Right renal pelvis (tissue), 4 donors: ENCODE data around the gene SYNGR2. TPM values are rescaled to one million over a fixed set of nuclear protein-coding genes. Genes with fewer than 3 reads are reported as not detected.
"Not testable (repeated sequence)": the region's sequence is repeated elsewhere in the genome, so short reads cannot be mapped to it uniquely, and the experiment has no call there.

Experiments used
- DNase-seq, 4 donors: peaks; one replicate each; pipeline ENCODE4 v3.0.0-alpha.2; 2013; ENCODE audit warnings: low read depth in 4 of 4, low spot score in 3 of 4, missing footprints in 1 of 4
- polyA plus RNA-seq, 4 donors: library from polyadenylated mRNA; unstranded; fragments of 120-200 nt; gene quantifications; one replicate each; pipeline ENCODE4 v1.2.1, GENCODE V29; 2013; ENCODE audit not compliant: insufficient read length in 4 of 4

SYNGR2 gene
- polyA plus RNA-seq, 4 donors: 64.9 to 83.8 (median 68.2) TPM

GRCh38 chr17:78170692-78171590, 2.6 kb downstream of the SYNGR2 start:
- no peak for DNase-seq

GRCh38 chr17:78171591-78172248, 3.3 kb downstream of the SYNGR2 start:
- DNase-seq: not testable (repeated sequence)

GRCh38 chr17:78172249-78173051, 4.1 kb downstream of the SYNGR2 start:
- no peak for DNase-seq

- DNase-seq: no peak
Observed at GRCh38 chr17:78173097-78173715, 4.8 kb downstream of the SYNGR2 start.

- no peak for DNase-seq
Observed at GRCh38 chr17:78174346-78174869, 6.0 kb downstream of the SYNGR2 start.

- no peak for DNase-seq
Observed at GRCh38 chr17:78174870-78175642, 6.7 kb downstream of the SYNGR2 start.

- no peak for DNase-seq
Observed at GRCh38 chr17:78175643-78175981, 7.2 kb downstream of the SYNGR2 start.

GRCh38 chr17:78176548-78177025, 8.2 kb downstream of the SYNGR2 start:
- no peak for DNase-seq

GRCh38 chr17:78179372-78179771, 11.0 kb downstream of the SYNGR2 start:
- no peak for DNase-seq

- DNase-seq: no peak
Observed at GRCh38 chr17:78180083-78180482, 11.7 kb downstream of the SYNGR2 start.

- DNase-seq: no peak
Observed at GRCh38 chr17:78180508-78180907, 12.1 kb downstream of the SYNGR2 start.

GRCh38 chr17:78182504-78182903, 14.1 kb downstream of the SYNGR2 start:
- no peak for DNase-seq

GRCh38 chr17:78183916-78184315, 15.5 kb downstream of the SYNGR2 start:
- DNase-seq: no peak

GRCh38 chr17:78184351-78184750, 16.0 kb downstream of the SYNGR2 start:
- no peak for DNase-seq

- no peak for DNase-seq
Observed at GRCh38 chr17:78184868-78185267, 16.5 kb downstream of the SYNGR2 start.

GRCh38 chr17:78185981-78186691, 17.8 kb downstream of the SYNGR2 start:
- no peak for DNase-seq

- DNase-seq: peak; percentile 93 to 95 (median 93)
Observed at GRCh38 chr17:78186692-78187595, 18.6 kb downstream of the SYNGR2 start, which contains the start of the genes AFMID and TK1. Gene AFMID (plus strand): TSS chr17:78187362. CDS start chr17:78187371, 9 bp downstream. Gene TK1 (minus strand): TSS chr17:78187052. CDS start chr17:78186994, 58 bp downstream.

- no peak for DNase-seq
Observed at GRCh38 chr17:78196716-78197115, 28.3 kb downstream of the SYNGR2 start.
